ENCODE results near the gene SCYL1.
"Not testable (repeated sequence)": the region's sequence is repeated elsewhere in the genome, so short reads cannot be mapped to it uniquely, and the experiment has no call there.

Gene SCYL1

GRCh38 chr11:65554842-65555430, 30.1 kb downstream of the SCYL1 start:
- DNase-seq (ENCODE audit: low read depth in 2 of 2): no peak

GRCh38 chr11:65555693-65556231, 30.9 kb downstream of the SCYL1 start:
- DNase-seq (ENCODE audit: low read depth in 2 of 2): no peak

- no peak for DNase-seq (ENCODE audit: low read depth in 2 of 2)
These were observed 31.8 kb downstream of the SCYL1 start for GRCh38 chr11:65556470-65557279.

GRCh38 chr11:65557280-65558001, 32.6 kb downstream of the SCYL1 start:
- DNase-seq (ENCODE audit: low read depth in 2 of 2): no peak

- no peak for DNase-seq (ENCODE audit: low read depth in 2 of 2)
These were observed 33.4 kb downstream of the SCYL1 start, which contains the start of gene LTBP3 for GRCh38 chr11:65558002-65558929. TSS of gene LTBP3 (minus strand) at chr11:65558359. CDS start at chr11:65557959, 400 bp downstream.

- no peak for DNase-seq (ENCODE audit: low read depth in 2 of 2)
These were observed 34.1 kb downstream of the SCYL1 start for GRCh38 chr11:65558930-65559509.

GRCh38 chr11:65559535-65559934, 34.7 kb downstream of the SCYL1 start:
- DNase-seq (ENCODE audit: low read depth in 2 of 2): no peak

GRCh38 chr11:65559951-65560537, 35.2 kb downstream of the SCYL1 start:
- DNase-seq (ENCODE audit: low read depth in 2 of 2): no peak

GRCh38 chr11:65560555-65561418, 35.9 kb downstream of the SCYL1 start:
- no peak for DNase-seq (ENCODE audit: low read depth in 2 of 2)

- no peak for DNase-seq (ENCODE audit: low read depth in 2 of 2)
These were observed 37.1 kb downstream of the SCYL1 start for GRCh38 chr11:65562020-65562419.

GRCh38 chr11:65562788-65563187, 37.9 kb downstream of the SCYL1 start:
- DNase-seq (ENCODE audit: low read depth in 2 of 2): no peak

- no peak for DNase-seq (ENCODE audit: low read depth in 2 of 2)
These were observed 38.7 kb downstream of the SCYL1 start for GRCh38 chr11:65563601-65564000.

GRCh38 chr11:65564879-65565559, 40.1 kb downstream of the SCYL1 start:
- not testable (repeated sequence) for DNase-seq (ENCODE audit: low read depth in 2 of 2)

GRCh38 chr11:65565624-65566453, 41.0 kb downstream of the SCYL1 start:
- peak in 1 of 2 donors; percentile 30 for DNase-seq (ENCODE audit: low read depth in 2 of 2)

GRCh38 chr11:65569164-65569972, 44.5 kb downstream of the SCYL1 start:
- no peak for DNase-seq (ENCODE audit: low read depth in 2 of 2)

- DNase-seq (ENCODE audit: low read depth in 2 of 2): peak; percentile 96 to 99
These were observed 45.4 kb downstream of the SCYL1 start, which contains the start of gene ZNRD2 for GRCh38 chr11:65569973-65570918. TSS of gene ZNRD2 (plus strand) at chr11:65570477. CDS start at chr11:65570492, 15 bp downstream.

Data from stimulated activated CD8-positive, alpha-beta memory T cell treated with anti-CD3 and anti-CD28 coated beads, Interleukin-7, amount 100 ng/mL, for 4 hours (primary cell).